ENCODE results near the gene MYO19.

DNA sequence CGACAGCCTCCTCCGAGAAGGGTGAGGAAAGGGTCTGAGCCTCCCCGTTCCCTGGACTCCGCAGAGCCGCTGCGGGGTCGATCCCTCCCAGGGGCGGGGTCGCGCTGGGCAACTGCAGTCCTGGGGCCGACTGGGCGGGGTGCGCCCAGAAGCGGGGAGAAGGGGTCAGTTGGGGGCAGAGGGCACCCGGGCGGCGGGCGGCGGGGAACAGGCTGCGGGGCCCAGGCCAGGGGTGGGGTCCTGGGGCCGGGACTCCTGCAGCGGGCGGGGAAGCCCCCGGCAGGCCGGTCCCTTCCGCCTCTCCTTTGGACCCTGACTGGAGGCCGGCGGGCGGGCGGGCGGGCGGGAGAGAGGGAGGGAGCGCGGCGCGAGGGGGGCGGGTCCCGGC, 10.4 kb upstream of the MYO19 start:
- no peak for TF ChIP-seq PRPF4 (IDR thresholded peaks at IDR 0.05; ENCODE audit: insufficient read depth, low read depth, low read length, poor library complexity, severe bottlenecking)
- no peak for TF ChIP-seq IFI16 (CRISPR knock-in tag; IDR thresholded peaks at IDR 0.05)
- TF ChIP-seq, protein P1, sequence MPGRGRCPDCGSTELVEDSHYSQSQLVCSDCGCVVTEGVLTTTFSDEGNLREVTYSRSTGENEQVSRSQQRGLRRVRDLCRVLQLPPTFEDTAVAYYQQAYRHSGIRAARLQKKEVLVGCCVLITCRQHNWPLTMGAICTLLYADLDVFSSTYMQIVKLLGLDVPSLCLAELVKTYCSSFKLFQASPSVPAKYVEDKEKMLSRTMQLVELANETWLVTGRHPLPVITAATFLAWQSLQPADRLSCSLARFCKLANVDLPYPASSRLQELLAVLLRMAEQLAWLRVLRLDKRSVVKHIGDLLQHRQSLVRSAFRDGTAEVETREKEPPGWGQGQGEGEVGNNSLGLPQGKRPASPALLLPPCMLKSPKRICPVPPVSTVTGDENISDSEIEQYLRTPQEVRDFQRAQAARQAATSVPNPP (IDR thresholded peaks at IDR 0.05; ENCODE audit: borderline replicate concordance, insufficient read depth, insufficient read length), result no peak
- no peak for TF ChIP-seq MXI1 (IDR thresholded peaks at IDR 0.05; ENCODE audit: low read depth, low read length)
- no peak for TF ChIP-seq HNRNPLL (IDR thresholded peaks at IDR 0.05; ENCODE audit: low read depth, low read length, poor library complexity, severe bottlenecking)
- TF ChIP-seq PCBP1 (IDR thresholded peaks at IDR 0.05; ENCODE audit: low read depth, low read length, poor library complexity, severe bottlenecking), result no peak
- TF ChIP-seq CREB1 (IDR thresholded peaks at IDR 0.05), result no peak
- no peak for TF ChIP-seq CREB1 (CRISPR knock-in tag; IDR thresholded peaks at IDR 0.05)

All from K562 (cell line).